Right renal pelvis (tissue), 4 donors: ENCODE results near the gene TBXA2R. TPM values are rescaled to one million over a fixed set of nuclear protein-coding genes. Genes with fewer than 3 reads are reported as not detected.

ENCODE experiments used
- DNase-seq, 4 donors: peaks; one replicate each; pipeline ENCODE4 v3.0.0-alpha.2; 2013; ENCODE audit warnings: low read depth in 4 of 4, low spot score in 3 of 4, missing footprints in 1 of 4
- polyA plus RNA-seq, 4 donors: library from polyadenylated mRNA; unstranded; fragments of 120-200 nt; gene quantifications; one replicate each; pipeline ENCODE4 v1.2.1, GENCODE V29; 2013; ENCODE audit not compliant: insufficient read length in 4 of 4

TBXA2R gene
- polyA plus RNA-seq, 4 donors, result 2.7 to 4.1 (median 3.1) TPM

DNA sequence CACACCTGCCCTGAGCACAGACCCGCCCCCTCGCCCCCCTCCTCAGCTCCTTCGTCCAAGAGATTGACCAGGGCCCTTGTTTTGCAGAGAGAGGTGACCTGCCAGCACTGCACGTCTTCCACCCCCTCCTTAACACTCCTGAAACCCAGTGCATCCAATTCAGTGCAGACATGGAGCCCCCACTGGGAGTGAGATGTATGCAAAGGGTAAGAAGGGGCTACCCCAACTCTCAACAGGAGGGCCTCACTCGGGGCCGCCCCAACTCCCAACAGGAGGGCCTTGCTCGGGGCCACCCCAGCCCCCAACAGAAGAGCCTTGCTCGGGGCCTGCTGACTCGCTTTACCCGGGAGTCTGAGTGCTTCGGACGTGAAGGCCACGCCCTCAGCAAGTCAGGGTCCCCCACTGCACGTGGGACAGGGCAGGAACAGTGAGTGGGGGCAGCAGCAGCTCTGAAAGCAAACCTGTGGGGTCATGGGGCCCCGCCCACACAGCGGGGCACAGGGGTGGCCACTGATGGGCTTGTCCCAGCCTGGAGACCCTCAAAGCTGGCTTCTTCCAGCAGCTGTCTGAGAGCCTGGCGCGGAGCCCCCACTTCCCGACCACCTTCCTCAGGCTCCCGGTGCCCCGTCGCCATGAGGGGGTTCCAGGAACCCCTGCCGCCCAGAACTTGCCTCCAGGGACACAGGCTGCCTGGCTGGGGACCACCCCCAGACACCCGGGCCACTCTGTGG, 14.3 kb upstream of the TBXA2R start:
- DNase-seq, result no peak

DNA sequence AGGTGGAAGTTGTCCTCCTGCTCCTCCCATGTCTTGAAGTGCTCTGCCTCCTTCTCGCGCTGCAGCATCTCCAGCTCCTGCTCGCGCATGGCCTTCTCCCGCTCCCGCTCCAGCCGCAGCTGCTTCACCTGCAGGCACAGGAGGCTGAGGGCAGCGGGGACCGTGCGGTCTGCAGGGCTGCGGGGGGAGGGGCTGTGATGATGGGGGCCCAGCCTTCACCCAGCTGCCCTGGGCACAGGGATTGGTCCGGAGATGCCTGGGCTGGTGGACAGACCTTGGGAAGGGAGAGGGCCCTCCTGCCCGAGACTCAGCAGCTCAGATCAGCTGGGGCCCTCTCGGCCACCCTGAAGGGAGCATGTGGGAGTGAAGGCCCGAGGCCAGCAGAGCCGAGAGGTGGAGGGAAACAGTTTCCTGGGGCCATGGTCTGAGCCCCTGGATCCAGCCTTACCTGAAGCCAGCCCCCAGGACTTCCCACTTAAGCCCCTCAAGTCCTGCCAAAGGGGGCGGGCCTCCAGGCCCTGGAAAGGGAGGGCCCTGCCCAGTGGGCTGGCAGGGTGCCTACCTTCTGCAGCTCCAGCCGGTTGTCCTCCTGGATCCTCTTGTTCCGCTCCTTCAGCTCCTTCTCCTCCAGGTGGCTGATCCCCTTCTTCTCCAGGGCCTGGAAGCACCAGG, 13.6 kb upstream of the TBXA2R start:
- DNase-seq, result no peak

DNA sequence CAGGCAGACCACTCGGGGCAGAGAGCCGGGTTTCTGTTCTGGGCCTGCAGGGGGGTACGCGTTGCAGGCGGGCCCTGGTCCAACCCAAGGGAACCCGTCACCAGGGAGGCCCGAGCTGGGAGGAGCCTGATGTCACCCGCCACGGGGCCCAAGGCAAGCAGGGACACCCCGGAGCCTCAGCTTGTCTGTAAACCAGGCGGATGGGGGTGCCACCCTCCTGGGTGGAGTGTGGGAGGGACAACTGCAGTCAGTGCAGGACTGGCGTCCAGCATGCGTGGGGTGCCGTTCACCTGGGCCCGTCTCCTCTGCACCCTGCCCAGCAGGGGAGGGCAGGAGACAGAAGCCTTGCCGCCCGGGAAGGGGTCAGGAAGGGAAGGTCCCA, 12.9 kb upstream of the TBXA2R start:
- no peak for DNase-seq

DNA sequence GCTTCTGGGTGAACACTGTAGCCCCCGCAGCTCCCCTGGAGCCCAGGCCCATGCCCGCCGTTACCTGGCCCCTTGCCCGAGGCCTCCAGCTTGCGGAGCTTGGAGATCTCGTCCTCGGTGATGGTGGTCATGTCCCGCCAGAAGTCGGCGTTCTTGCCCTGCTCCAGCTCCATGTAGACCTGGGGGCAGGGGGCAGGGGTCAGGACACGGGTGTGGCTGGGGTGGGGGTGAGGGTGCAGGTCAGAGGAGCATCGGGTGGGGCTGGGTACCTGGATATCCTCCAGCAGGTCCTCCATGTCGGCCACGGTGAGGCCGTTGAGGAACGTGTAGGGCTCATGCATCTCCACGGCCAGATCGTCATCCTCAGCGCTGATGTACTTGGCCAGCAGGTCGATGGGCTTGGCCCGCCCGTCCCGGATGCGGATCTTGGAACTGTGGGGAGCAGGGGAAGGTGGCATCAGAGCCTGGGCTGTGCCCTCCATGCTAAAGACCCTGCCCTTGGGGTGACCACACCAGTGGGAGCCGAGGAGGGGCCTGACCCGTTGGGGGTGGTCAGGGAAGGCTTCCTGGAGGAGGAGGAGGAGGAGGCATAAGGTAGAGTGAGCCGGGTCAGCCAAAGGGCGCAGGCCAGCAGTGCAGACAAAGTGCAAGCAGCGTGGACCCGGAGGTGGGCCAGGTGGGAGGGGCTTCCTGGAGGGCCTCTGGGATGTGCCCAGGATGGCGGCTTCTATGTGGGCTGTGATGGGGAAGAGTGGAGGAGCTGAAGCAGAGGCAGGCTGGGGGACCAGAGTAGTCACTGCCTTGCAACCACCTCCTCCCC, 12.3 kb upstream of the TBXA2R start:
- DNase-seq, result no peak

DNA sequence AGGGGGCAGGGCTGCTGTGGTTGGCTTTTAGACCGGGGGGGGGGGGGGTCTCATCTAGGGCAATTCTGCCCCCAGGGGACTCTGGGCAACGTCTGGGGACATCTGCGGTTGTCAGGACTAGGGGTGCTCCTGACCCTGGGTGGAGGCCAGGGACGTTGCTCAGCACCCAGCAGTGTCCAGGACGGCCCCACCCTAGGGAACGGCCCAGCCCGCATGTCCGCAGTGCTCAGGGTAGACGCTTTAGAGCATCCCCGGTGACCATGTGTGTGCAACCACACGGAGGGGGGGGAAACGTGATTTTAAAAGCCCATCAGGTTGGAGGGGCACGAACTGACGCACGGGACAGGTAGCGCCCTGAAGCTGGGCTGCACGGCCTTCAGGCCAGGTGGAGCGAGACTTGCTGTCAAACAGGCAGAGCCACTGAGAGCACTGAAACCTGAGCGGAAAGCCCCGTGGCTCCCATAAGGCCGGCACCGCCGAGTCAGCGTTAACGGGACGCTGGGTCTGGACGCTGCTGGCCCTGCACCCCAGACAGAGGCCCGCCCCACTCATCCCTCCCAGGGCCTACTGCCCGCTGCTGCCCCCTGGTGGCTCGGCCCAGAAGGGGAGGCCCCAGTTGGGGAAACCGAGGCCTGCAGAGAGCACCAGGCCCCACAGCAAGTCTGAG, 11.6 kb upstream of the TBXA2R start:
- no peak for DNase-seq

DNA sequence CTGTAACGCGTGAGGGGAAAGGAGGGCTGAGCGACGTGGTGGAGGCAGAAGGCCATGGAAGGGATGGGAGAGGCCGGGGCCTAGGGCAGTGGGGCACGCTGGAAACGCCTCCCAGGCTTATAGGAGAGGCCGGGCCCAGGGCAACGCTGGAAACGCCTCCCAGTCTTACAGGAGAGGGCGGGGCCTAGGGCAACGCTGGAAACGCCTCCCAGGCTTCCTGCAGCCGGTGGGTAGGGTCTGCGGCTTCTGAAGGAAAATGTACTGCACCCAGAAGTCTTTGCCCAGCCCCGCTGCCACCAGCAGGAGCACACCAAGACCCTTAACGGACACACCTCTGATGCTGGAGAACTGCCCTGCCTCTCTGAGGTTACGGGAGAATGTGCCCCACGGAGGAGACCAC, 10.8 kb upstream of the TBXA2R start:
- DNase-seq, result no peak

DNA sequence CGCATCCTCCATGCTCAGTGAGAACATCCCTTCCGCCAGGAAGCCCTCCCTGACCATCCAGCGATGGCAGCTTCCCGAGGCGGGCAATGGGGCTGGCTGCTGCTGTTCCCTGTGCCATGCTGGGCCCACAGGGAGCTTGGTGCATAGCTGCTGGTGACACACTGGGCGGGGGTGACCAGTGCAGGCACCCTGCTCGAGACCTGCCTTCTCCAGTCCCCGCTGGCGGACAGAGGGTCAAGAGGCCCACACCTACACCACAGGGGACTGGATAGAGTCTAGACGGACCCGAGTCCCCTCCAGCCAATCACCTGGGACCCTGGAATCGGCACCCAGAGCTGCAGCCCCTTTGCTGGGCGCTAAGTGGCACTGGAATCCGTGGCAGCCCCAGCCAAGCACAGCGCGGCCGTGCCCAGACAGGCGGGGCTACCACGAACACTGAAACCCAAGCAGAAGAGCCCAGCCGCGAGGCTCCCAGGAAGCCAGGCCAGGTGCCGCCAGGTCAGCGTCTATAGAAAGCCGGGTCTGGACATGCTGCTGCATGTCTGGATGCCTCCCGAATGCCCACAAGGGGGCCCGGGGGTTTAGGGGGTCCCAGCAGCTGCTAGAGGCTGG, 9.0 kb upstream of the TBXA2R start:
- no peak for DNase-seq

DNA sequence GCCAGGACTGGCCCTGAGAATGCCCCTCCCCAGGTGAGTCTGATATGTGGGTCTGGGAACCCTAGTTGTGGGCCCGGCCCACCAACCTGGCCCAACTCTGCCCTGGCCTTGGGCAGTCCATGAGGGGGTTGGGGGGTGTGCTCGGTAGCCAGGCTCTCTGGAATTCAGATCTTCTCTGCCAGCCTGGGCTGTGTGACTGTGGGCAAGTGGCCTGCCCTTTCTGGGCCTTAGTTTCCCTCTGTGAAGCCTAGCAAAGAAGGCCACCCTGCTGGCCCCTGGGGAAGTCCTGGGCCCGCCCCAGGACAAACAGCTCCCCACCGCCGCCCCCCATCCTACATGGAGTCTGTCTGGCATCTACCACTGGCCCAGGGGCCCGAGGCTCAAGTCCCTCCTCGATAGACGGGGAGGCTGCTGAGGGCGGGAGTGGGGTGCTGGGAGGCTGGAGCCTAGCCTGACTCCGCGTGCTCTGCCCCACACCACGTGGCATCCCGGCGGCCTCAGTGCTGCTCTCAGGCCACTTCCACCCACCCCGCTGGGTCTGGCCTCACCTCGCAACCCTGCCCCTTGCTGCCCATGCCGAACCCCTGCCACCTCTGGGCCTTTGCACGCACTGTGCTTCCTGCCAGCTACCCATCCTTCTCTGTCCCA, 8.3 kb upstream of the TBXA2R start:
- DNase-seq, result no peak

DNA sequence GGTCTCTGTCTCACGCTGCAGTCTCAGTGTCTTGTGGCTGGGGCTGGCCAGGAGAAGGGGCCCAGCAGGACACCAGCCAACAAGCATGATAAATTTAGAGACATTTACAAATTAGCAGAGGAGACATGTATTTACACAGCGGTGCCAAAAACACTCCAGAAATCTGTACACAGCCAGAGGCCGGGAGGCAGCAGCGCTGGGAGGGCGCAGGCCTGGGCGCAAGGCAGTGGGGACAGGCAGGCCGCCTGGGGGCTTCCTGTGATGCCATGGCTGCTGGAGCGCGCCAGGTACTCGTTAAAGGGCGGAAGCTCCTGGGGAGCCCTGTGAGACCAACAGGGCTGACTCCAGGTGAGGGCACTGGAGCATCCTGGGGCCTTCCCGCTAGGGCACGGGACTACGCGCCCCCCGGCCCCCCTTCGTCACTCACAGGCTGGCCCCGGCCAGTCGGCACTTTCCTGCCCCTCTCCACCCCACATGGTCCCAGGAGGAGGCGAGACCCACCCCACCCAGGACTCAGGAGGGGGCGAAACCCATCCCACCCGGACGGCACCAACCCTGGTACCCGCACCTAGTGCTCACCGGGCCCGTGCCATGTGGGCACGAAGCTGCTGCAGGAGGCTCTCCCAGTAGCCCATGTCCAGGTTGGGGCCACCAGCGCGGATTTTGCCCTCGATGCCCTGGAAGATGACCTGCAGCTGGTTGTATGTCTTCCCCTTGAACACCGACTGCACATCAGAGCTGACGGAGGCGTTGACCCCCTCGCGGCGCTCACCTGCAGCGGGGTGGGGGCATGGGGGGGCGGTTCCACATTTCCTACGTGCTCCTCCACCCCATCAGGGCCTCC, 7.4 kb upstream of the TBXA2R start:
- no peak for DNase-seq

DNA sequence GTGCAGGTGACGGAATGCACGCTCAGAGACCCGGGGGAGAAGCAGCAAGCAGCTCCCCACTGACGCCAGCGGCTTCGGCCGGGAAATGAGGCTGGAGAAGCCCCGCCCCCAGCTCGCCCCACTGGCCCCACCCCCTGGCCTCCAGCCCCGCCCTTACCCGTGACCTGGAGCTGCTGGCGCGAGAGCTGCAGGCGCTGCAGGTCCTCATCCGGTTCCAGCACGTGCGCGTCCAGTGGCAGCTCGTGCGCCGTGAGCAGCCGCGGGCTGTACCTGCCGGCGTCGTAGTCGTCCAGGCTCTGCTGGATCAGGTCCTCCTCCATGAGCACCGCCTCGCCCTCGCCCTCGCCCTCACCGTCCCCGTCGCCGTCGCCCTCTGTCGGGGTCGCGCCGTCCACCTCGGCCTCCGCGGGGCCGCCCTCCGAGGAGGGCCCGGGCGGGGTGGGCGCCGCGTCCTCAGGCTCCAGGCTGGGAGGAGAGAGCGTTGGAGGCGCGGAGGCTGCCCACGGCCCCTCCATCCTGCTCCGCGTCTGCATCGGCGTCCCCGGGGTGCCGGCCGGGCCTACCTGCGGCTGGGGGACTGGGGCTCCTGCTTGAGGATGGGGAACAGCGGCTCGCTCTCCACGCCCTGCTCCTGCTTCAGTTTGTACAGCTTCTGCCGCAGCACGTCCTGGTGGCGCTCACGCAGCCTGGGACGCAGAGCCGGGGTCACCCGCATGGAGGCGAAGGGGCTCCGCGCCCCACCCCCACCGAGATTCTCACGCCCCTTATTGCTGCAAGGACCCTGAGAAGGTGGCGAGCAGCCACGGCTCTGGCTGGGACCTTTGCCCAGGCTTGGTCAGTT, 6.4 kb upstream of the TBXA2R start:
- DNase-seq, result no peak

DNA sequence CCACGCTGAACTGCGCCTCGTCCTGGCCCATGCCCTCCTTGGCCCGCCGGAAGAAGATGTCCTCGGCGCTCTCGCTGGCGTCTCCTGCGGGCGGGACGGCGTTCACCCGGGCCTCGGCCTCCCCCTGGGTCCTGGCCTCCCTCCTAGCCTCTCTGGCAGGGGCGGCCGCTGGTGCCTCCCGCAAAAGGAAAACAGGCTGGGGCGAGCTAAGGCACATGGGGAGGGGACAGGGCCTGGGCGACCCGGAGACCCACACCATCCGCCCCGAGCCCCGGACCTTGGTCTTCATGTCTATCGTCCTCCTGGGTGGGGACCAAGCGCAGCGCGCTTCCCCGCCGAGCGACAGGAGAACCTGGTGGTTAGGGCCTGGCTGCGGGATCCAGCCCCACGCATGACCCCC, 5.7 kb upstream of the TBXA2R start:
- no peak for DNase-seq

DNA sequence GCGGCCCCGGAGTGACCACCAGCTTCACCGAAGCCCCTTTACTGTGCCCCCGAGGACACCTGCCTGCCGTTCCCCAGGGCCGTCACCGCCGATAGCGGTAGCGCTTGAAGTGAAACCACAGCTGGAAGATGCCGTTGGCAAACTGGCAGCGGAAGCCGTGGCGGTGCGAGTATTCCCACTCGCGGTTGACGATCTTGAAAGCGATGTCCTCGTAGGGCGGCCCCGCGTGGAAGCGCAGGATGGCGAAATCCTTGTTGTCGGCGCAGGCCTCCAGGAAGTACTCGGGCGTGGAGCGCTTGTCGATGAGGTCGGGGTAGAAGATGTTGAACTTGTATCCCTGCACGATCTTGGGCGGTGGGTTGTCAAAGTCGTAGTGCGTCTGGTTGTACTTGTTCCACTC, 5.2 kb upstream of the TBXA2R start:
- DNase-seq, result no peak

DNA sequence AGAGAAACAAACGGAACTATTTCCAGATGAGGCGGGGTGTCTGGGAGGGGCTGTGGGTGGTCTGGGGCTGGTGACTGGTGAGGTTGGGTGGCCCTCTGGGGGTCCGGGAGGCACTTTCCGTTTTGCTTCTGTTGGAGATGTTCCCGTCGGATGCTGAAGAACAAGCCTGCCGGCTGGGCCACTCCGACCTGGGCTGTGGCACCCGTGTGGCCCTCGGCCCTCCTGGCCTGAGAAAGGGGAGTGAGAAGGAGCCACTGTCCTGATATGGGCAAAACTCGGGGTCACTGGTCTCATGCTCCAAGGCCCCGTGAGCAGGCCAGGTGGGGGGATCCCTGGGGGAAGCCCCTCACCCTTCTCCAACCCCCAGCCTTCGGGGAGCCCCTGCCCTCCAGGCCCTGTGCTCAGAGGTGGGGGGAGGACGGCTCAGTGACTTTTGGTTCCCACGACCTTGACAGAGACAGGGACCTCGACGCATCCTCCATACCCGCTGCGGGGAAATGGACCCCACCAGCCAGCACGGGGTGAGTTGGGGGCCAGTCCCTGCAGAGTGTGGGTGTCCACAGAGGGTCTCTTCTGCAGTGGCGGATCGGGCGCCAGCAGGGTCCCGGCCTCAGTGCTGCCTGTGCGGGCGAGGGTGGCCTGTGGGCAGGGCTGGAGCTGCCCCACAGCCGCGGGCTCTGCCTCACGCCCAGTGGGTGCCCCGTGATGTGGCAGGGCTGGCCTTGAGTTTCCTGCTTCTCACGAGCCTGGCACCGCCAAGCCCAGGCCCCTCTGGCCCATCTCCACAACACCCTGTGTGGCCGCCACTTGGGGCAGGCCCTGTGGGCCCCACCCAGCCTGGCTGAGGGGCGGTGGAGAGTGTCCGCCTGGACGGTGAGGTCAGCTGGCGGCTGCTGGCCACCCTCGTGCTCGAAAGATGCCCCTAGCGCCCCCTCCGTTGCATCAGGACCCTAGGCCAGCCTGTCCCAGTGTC, 4.4 kb upstream of the TBXA2R start:
- no peak for DNase-seq

DNA sequence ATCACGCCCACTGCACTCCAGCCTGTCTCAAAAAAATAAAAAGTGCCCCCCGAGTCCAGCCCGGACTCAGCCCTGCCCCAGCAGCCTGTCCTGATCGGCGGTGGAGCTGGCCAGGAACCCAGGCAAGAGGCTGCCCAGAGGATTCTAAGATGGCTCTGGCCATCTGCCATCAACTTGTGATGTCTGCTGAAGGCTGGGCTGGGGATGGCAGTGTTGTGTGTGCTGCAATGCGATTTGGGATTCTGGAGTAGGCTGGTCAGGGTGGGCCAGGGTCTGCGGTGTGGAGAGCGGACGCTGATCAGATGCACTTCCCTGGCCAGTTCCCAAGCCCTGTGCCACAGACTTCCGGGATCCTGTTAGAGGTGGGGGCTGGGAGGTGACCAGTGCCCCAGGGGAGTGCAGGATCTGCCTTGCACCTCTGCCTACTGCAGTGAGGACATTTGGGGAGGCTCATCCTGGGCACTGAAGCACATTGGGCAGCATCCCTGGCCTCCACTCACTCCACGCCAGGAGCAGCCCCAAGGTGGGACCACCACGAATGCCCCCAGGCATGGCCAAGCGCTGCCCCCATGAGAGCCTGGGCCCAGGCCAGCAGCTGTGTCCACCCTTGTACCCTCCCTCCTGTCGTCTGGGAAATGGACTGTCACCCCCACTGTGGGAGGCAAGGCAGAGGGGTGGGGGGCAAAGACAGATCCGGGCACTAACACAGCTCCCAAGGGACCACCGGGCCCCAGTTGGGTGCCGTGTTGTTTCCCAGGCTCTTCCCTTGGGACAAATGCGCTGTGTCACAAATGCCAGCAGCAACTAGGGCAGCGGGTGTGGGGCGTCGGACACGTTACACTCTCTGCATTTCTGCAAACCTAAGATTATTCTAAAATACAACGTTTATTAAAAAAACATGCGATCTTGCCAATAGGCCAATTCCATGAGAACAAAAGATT, 3.4 kb upstream of the TBXA2R start:
- no peak for DNase-seq

DNA sequence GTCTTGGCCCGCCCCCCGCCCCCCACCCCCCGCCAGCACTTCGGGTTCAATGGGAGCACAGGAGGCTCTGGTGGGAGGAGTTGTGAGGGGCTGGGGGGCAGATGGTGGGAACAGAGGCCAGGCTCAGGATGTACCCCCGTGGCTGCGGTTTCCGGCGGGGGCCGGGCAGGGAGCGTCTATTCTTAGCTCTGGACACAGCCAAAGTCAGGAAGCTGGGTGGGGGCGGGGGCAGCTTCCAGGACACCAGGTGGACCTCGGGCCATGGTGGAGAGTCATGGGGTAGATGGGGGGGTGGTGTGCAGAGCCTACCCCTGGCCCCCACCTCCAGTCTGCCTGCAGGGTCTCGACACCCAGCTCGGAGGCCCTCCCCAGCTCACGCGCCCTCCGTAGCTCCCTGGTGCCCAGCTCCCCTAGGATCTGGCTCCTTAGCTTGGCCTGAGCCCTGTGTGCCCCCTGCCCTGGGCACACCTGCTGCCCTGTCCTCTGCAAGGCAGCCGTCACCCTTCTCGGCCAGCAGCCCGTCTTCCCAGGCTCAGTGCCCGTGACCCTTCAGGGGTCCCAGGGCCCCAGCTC, 2.2 kb upstream of the TBXA2R start:
- no peak for DNase-seq
